ENCODE results near the gene CDH12. TPM values are rescaled to one million over a fixed set of nuclear protein-coding genes. Genes with fewer than 3 reads are reported as not detected.

The CDH12 gene
- total RNA-seq, 4 donors from 2014 or later, result not detected

DNA sequence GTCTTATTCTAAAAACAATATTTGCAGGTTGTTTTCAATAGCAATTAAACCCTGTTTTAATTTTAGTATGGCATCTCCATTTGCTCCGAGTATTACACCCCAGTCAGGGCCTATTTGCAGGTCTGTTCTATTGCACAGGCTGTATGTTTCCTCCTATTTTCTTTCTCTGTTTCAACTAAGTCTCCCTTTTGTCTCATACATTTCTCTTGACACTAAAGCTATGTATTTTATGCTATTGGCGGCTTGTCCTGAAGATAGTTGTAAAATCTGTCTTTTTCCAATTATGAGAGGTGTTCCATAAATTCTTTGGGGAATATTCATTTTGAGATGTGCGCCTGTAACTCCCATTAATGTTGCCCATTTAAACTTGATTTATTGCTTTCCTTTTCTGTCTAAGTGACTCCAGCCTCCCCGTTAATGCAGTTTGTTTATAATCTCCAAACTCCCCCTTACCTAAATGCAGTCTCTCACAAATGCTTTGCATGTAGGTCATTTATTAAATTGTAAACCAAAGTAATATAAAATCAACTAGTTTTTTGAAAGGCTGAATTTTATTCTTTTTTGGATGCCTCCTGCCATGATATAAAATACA lies 262.4 kb downstream of the CDH12 start:
- no peaks in the 10 kb centered on the region for H3K4me1 ChIP-seq
- no peaks in the 10 kb centered on the region for H3K36me3 ChIP-seq
- no peaks in the 10 kb centered on the region for H3K9me3 ChIP-seq
- H3K4me3 ChIP-seq, result no peak overlapping the region
- no peak for TF ChIP-seq CTCF (IDR thresholded peaks at IDR 0.05 in 4 of 5, conservative IDR thresholded peaks at IDR 0.05 in 1 of 5)
- TF ChIP-seq POLR2A (IDR thresholded peaks at IDR 0.05), result no peak
- intact Hi-C loops (cut with DNase I; ENCODE audit: low total_unique reads) (no loop called here), in situ Hi-C loops (cut with MboI; ENCODE audit: low sequenced_read_pairs in 4 of 4) (no loop called here)
- ATAC-seq (no peak), DNase-seq (no peak)
- H3K27me3 ChIP-seq, result no peaks in the 10 kb centered on the region
- H3K27ac ChIP-seq, result no peak overlapping the region

DNA sequence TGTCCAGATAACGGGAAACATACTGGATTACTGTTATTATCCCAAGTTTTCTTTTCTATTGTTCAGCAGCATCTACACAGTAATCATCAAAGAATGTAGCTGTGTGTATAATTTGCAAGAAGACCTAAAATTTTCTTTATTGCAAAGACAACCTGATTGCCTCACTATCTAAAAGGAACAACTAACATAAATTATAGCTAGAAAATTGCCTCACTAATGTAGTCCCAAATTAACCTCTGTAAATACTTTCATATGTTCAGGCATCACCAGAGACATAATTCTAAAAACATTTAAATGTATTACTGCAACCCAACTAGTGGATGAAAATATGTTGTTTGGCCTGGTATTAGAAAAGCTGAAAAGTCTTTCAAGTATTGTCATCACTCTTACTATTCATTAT lies 275.4 kb downstream of the CDH12 start:
- H3K27me3 ChIP-seq, result no peaks in the 10 kb centered on the region
- no peak for TF ChIP-seq CTCF (IDR thresholded peaks at IDR 0.05 in 4 of 5, conservative IDR thresholded peaks at IDR 0.05 in 1 of 5)
- no peak for TF ChIP-seq POLR2A (IDR thresholded peaks at IDR 0.05)
- H3K4me3 ChIP-seq, result no peak overlapping the region
- H3K9me3 ChIP-seq, result no peaks in the 10 kb centered on the region
- DNase-seq, result no peak
- no peaks in the 10 kb centered on the region for H3K4me1 ChIP-seq
- no peak for ATAC-seq
- no peaks in the 10 kb centered on the region for H3K36me3 ChIP-seq
- in situ Hi-C loops (cut with MboI; ENCODE audit: low sequenced_read_pairs in 4 of 4), result no loop called here
- intact Hi-C loops (cut with DNase I; ENCODE audit: low total_unique reads), result no loop called here
- H3K27ac ChIP-seq, result no peak overlapping the region

- in situ Hi-C loops (cut with MboI; ENCODE audit: low sequenced_read_pairs in 4 of 4) (no loop called here), intact Hi-C loops (cut with DNase I; ENCODE audit: low total_unique reads) (no loop called here)
- H3K27me3 ChIP-seq, result no peaks in the 10 kb centered on the region
- DNase-seq (no peak), ATAC-seq (no peak)
- no peaks in the 10 kb centered on the region for H3K9me3 ChIP-seq
- TF ChIP-seq CTCF (IDR thresholded peaks at IDR 0.05 in 4 of 5, conservative IDR thresholded peaks at IDR 0.05 in 1 of 5), result no peak
- TF ChIP-seq POLR2A (IDR thresholded peaks at IDR 0.05), result no peak
- no peaks in the 10 kb centered on the region for H3K36me3 ChIP-seq
- no peaks in the 10 kb centered on the region for H3K4me1 ChIP-seq
- no peak overlapping the region for H3K4me3 ChIP-seq
- H3K27ac ChIP-seq, result no peak overlapping the region
Observed at GRCh38 chr5:22577006-22577405, 276.1 kb downstream of the CDH12 start.

DNA sequence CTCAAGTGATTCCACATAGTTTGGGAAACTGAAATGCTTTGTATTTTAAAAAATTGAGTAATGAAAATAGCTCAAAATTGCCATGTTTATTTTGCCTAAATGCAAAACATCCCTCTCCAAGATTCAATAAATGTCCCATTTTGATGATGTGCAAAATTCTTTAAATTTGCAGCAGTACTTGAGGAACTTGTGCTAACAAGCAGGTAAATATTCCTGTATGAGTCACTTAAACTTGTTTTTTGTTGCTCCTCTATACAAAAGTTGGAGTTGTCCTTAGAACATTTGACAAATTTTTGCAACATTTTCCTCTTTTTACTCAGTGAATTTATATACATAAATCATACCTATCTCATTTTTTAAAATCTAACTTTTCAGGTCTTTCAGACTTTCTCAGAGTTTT lies 280.2 kb downstream of the CDH12 start:
- no peaks in the 10 kb centered on the region for H3K9me3 ChIP-seq
- no peak for TF ChIP-seq CTCF (IDR thresholded peaks at IDR 0.05 in 4 of 5, conservative IDR thresholded peaks at IDR 0.05 in 1 of 5)
- TF ChIP-seq POLR2A (IDR thresholded peaks at IDR 0.05), result no peak
- H3K27ac ChIP-seq, result no peak overlapping the region
- H3K4me3 ChIP-seq, result no peak overlapping the region
- ATAC-seq, result no peak
- intact Hi-C loops (cut with DNase I; ENCODE audit: low total_unique reads), result no loop called here
- no peaks in the 10 kb centered on the region for H3K27me3 ChIP-seq
- DNase-seq, result no peak
- no peaks in the 10 kb centered on the region for H3K36me3 ChIP-seq
- no peaks in the 10 kb centered on the region for H3K4me1 ChIP-seq
- in situ Hi-C loops (cut with MboI; ENCODE audit: low sequenced_read_pairs in 4 of 4), result no loop called here

GRCh38 chr5:22567983-22568382 lies 285.2 kb downstream of the CDH12 start:
- in situ Hi-C loops (cut with MboI; ENCODE audit: low sequenced_read_pairs in 4 of 4), result no loop called here

More at GRCh38 chr5:22567983-22568382, 285.2 kb downstream of the CDH12 start:
- intact Hi-C loops (cut with DNase I; ENCODE audit: low total_unique reads), result no loop called here
- Histone ChIP-seq H3K4me1 (no peaks in the 10 kb centered on the region), H3K27ac (no peak overlapping the region), H3K27me3 (no peaks in the 10 kb centered on the region), H3K36me3 (no peaks in the 10 kb centered on the region), H3K9me3 (no peaks in the 10 kb centered on the region), H3K4me3 (no peak overlapping the region)
- ATAC-seq (no peak), DNase-seq (no peak)
- TF ChIP-seq CTCF (IDR thresholded peaks at IDR 0.05 in 4 of 5, conservative IDR thresholded peaks at IDR 0.05 in 1 of 5) (no peak), POLR2A (IDR thresholded peaks at IDR 0.05) (no peak)

Data from gastrocnemius medialis (tissue), 4 donors.